ENCODE measurements around the gene DNAJA4.

GRCh38 chr15:78216276-78217104, 47.9 kb upstream of the DNAJA4 start:
- TF ChIP-seq EZH2 (IDR thresholded peaks at IDR 0.05; ENCODE audit: low read depth, unreplicated experiment), result no peak
- TF ChIP-seq EZH2phosphoT487 (IDR thresholded peaks at IDR 0.05; ENCODE audit: unreplicated experiment), result no peak
- TF ChIP-seq CTCF (conservative IDR thresholded peaks at IDR 0.05; ENCODE audit: low read depth in 2 of 2), result no peak
- no peak for TF ChIP-seq JUNB (IDR thresholded peaks at IDR 0.05; ENCODE audit: unreplicated experiment)
- no peak for TF ChIP-seq REST (IDR thresholded peaks at IDR 0.05; ENCODE audit: unreplicated experiment)
- TF ChIP-seq ZNF462 (CRISPR knock-in tag; IDR thresholded peaks at IDR 0.05), result no peak
- no peak for TF ChIP-seq POLR2AphosphoS5 (IDR thresholded peaks at IDR 0.05; ENCODE audit: low read depth)
- TF ChIP-seq CREB1 (CRISPR knock-in tag; IDR thresholded peaks at IDR 0.05; ENCODE audit: low read depth), result no peak
- TF ChIP-seq ZNF331 (CRISPR knock-in tag; IDR thresholded peaks at IDR 0.05; ENCODE audit: low read depth), result no peak
- TF ChIP-seq ZNF114 (CRISPR knock-in tag; IDR thresholded peaks at IDR 0.05), result no peak
- no peak for TF ChIP-seq ETS1 (IDR thresholded peaks at IDR 0.05)
- no peak for TF ChIP-seq NANOG (IDR thresholded peaks at IDR 0.05; ENCODE audit: borderline replicate concordance)
